Neuronal stem cell (in vitro differentiated cells): Measurements from ENCODE around the gene NATD1.

Experiments used
- DNase-seq: peaks from one replicate; pipeline ENCODE4 v3.0.0-alpha.2; 2013; ENCODE audit warnings: low spot score
- H2AFZ ChIP-seq: one replicate; pipeline ENCODE4 v1.6.1; 2013; ENCODE audit warnings: mild to moderate bottlenecking, low read length, inconsistent platforms
- H2AK5ac ChIP-seq: 2 replicates; pipeline ENCODE4 v1.6.1; 2013; ENCODE audit warnings: low read depth, mild to moderate bottlenecking, inconsistent platforms, low read length, moderate library complexity, mixed read lengths
- H2BK120ac ChIP-seq: 2 replicates; pipeline ENCODE4 v1.6.1; 2013; ENCODE audit warnings: low read depth, mild to moderate bottlenecking, inconsistent platforms, low read length, moderate library complexity, mixed read lengths
- H2BK12ac ChIP-seq: one replicate; pipeline ENCODE4 v1.6.1; 2013; ENCODE audit warnings: low read length, inconsistent platforms
- H2BK15ac ChIP-seq: 2 replicates; pipeline ENCODE4 v1.6.1; 2013; ENCODE audit warnings: mild to moderate bottlenecking, low read length, inconsistent platforms, mixed read lengths
- H2BK5ac ChIP-seq: one replicate; pipeline ENCODE4 v1.6.1; 2013; ENCODE audit warnings: inconsistent platforms, mild to moderate bottlenecking, low read length, moderate library complexity
- H3K14ac ChIP-seq: one replicate; pipeline ENCODE4 v1.6.1; 2013; ENCODE audit warnings: low read length, inconsistent platforms
- H3K18ac ChIP-seq: 2 replicates; pipeline ENCODE4 v1.6.1; 2013; ENCODE audit warnings: low read length, inconsistent platforms
- H3K23ac ChIP-seq: 2 replicates; pipeline ENCODE4 v1.6.1; 2013; ENCODE audit warnings: low read depth, mild to moderate bottlenecking, mixed read lengths, low read length, inconsistent platforms; ENCODE audit not compliant: poor library complexity
- H3K27ac ChIP-seq: replicated peaks from 3 replicates; pipeline ENCODE4 v1.5.1; 2013; ENCODE audit warnings: low read length, inconsistent platforms
- H3K27me3 ChIP-seq, 3 experiments: 2 replicates each; pipeline ENCODE4 v1.6.1; 2013; ENCODE audit warnings: low read length in 3 of 3, mild to moderate bottlenecking in 2 of 3, inconsistent platforms in 1 of 3, low read depth in 1 of 3, mixed read lengths in 1 of 3, moderate library complexity in 1 of 3; ENCODE audit not compliant: control insufficient read depth in 3 of 3, insufficient read depth in 3 of 3
- H3K36me3 ChIP-seq, 2 donors: replicated peaks in 1 of 2; 2 replicates each; pipeline ENCODE4 v1.6.1; 2013; ENCODE audit warnings: low read length in 2 of 2; ENCODE audit not compliant: control insufficient read depth in 2 of 2, insufficient read depth in 2 of 2
- H3K4ac ChIP-seq: 2 replicates; pipeline ENCODE4 v1.6.1; 2013; ENCODE audit warnings: inconsistent platforms, mild to moderate bottlenecking, low read length, moderate library complexity
- H3K4me1 ChIP-seq, 2 donors: 1 replicate in 1 of 2; 2 replicates in 1 of 2; pipeline ENCODE4 v1.6.1; 2013; ENCODE audit warnings: low read length in 2 of 2, low read depth in 1 of 2; ENCODE audit not compliant: control insufficient read depth in 2 of 2, insufficient read depth in 1 of 2
- H3K4me2 ChIP-seq: one replicate; pipeline ENCODE4 v1.6.1; 2013; ENCODE audit warnings: mild to moderate bottlenecking, low read length, inconsistent platforms; ENCODE audit not compliant: insufficient read depth, poor library complexity, severe bottlenecking
- H3K4me3 ChIP-seq, 2 donors: 2 replicates each; pipeline ENCODE4 v1.5.1; 2013; ENCODE audit warnings: low read length in 2 of 2, mild to moderate bottlenecking in 2 of 2, inconsistent platforms in 1 of 2, moderate library complexity in 1 of 2
- H3K79me1 ChIP-seq: one replicate; pipeline ENCODE4 v1.6.1; 2013; ENCODE audit warnings: low read depth, mild to moderate bottlenecking, inconsistent platforms, low read length, moderate library complexity
- H3K9ac ChIP-seq: one replicate; pipeline ENCODE4 v1.6.1; 2013; ENCODE audit warnings: mild to moderate bottlenecking, low read depth, low read length, inconsistent platforms; ENCODE audit not compliant: poor library complexity
- H3K9me3 ChIP-seq, 2 donors: replicated peaks in 1 of 2; 2 replicates each; pipeline versions ENCODE3 to v1.6.1; 2013; ENCODE audit warnings: low read length in 2 of 2, mild to moderate bottlenecking in 2 of 2, inconsistent platforms in 1 of 2, low read depth in 1 of 2, mixed read lengths in 1 of 2, moderate library complexity in 1 of 2; ENCODE audit not compliant: control insufficient read depth in 2 of 2, insufficient read depth in 1 of 2
- H4K8ac ChIP-seq: one replicate; pipeline ENCODE4 v1.6.1; 2013; ENCODE audit warnings: low read depth, mild to moderate bottlenecking, inconsistent platforms, low read length, moderate library complexity
- H4K91ac ChIP-seq: one replicate; pipeline ENCODE4 v1.6.1; 2013; ENCODE audit warnings: low read length, low read depth, mild to moderate bottlenecking, inconsistent platforms; ENCODE audit not compliant: poor library complexity
- WGBS, 2 donors: extraction: QIAGEN DNeasy Blood & Tissue Kit; methylation state at CpG; one replicate each; pipeline ENCODE4 v1.1.7; 2013; ENCODE audit warnings: missing lambda C conversion rate in 2 of 2, mixed read lengths in 1 of 2; ENCODE audit not compliant: insufficient read length in 2 of 2, insufficient replicate concordance in 1 of 2; ENCODE audit errors: extremely low coverage in 2 of 2; 5-methylcytosine and 5-hydroxymethylcytosine counted together

Gene NATD1

GRCh38 chr17:21272881-21273792 is 19.9 kb upstream of the NATD1 start:
- no peak overlapping the region for H2AK5ac ChIP-seq
- peaks cover 2 to 47% (median 28%) of the 10 kb centered on the region in 3 experiments for H3K27me3 ChIP-seq
- no peak overlapping the region for H3K4ac ChIP-seq
- no peaks in the 10 kb centered on the region for H3K36me3 ChIP-seq
- H3K14ac ChIP-seq: no peak overlapping the region
- H4K91ac ChIP-seq: no peak overlapping the region
- H2BK12ac ChIP-seq: no peak overlapping the region
- H2AFZ ChIP-seq: no peak overlapping the region
- H3K4me1 ChIP-seq: peaks cover 2 to 4% of the 10 kb centered on the region in 2 donors
- no peak overlapping the region for H3K4me3 ChIP-seq
- no CpG with 5 or more reads among the region's 14 CpGs for WGBS, 2 donors
- H4K8ac ChIP-seq: no peak overlapping the region
- no peak overlapping the region for H3K27ac ChIP-seq
- no peak overlapping the region for H2BK5ac ChIP-seq
- H2BK120ac ChIP-seq: no peak overlapping the region
- no peak overlapping the region for H3K9ac ChIP-seq
- H3K4me2 ChIP-seq: no peak overlapping the region
- H3K18ac ChIP-seq: no peak overlapping the region
- no peaks in the 10 kb centered on the region for H3K79me1 ChIP-seq
- no peaks in the 10 kb centered on the region for H3K9me3 ChIP-seq
- DNase-seq: no peak
- no peak overlapping the region for H2BK15ac ChIP-seq
- no peak overlapping the region for H3K23ac ChIP-seq

- H3K79me1 ChIP-seq: no peaks in the 10 kb centered on the region
- no peaks in the 10 kb centered on the region for H3K36me3 ChIP-seq
- no peaks in the 10 kb centered on the region for H3K9me3 ChIP-seq
- H3K4me2 ChIP-seq: no peak overlapping the region
- H2AK5ac ChIP-seq: peak overlapping the region; percentile 68
- H2BK120ac ChIP-seq: no peak overlapping the region
- H2BK15ac ChIP-seq: no peak overlapping the region
- H2BK12ac ChIP-seq: peak overlapping the region; percentile 30
- no peak overlapping the region for H3K9ac ChIP-seq
- peak overlapping the region; percentile 87 for H3K23ac ChIP-seq
- H3K4ac ChIP-seq: no peak overlapping the region
- H4K91ac ChIP-seq: peak overlapping the region; percentile 14
- H3K4me1 ChIP-seq: peaks cover 2 to 4% of the 10 kb centered on the region in 2 donors
- no peak for DNase-seq
- H2AFZ ChIP-seq: no peak overlapping the region
- no peak overlapping the region for H3K27ac ChIP-seq
- H3K4me3 ChIP-seq: no peak overlapping the region
- no CpG with 5 or more reads among the region's 3 CpGs for WGBS, 2 donors
- peaks cover 2 to 42% (median 26%) of the 10 kb centered on the region in 3 experiments for H3K27me3 ChIP-seq
- H2BK5ac ChIP-seq: no peak overlapping the region
- H3K18ac ChIP-seq: no peak overlapping the region
- no peak overlapping the region for H4K8ac ChIP-seq
- H3K14ac ChIP-seq: no peak overlapping the region
These were observed 19.0 kb upstream of the NATD1 start for GRCh38 chr17:21272250-21272649.

GRCh38 chr17:21271454-21272183 is 18.4 kb upstream of the NATD1 start:
- peaks cover 2 to 4% of the 10 kb centered on the region in 2 donors for H3K4me1 ChIP-seq
- H4K91ac ChIP-seq: peak overlapping the region; percentile 14
- H2BK12ac ChIP-seq: peak overlapping the region; percentile 30
- no peak overlapping the region for H3K4me3 ChIP-seq
- H3K27me3 ChIP-seq: peaks cover 2 to 35% (median 19%) of the 10 kb centered on the region in 3 experiments
- no peak overlapping the region for H3K4ac ChIP-seq
- no peak overlapping the region for H3K4me2 ChIP-seq
- no peak overlapping the region for H2BK15ac ChIP-seq
- H3K18ac ChIP-seq: no peak overlapping the region
- H3K23ac ChIP-seq: peak overlapping the region; percentile 87
- WGBS, 2 donors: no CpG with 5 or more reads among the region's 10 CpGs
- no peak overlapping the region for H2BK5ac ChIP-seq
- peak overlapping the region; percentile 11 for H3K14ac ChIP-seq
- no peaks in the 10 kb centered on the region for H3K9me3 ChIP-seq
- no peak overlapping the region for H3K9ac ChIP-seq
- DNase-seq: no peak
- H3K27ac ChIP-seq: no peak overlapping the region
- no peak overlapping the region for H2AFZ ChIP-seq
- no peak overlapping the region for H2BK120ac ChIP-seq
- peak overlapping the region; percentile 68 for H2AK5ac ChIP-seq
- H4K8ac ChIP-seq: no peak overlapping the region
- H3K36me3 ChIP-seq: no peaks in the 10 kb centered on the region
- H3K79me1 ChIP-seq: no peaks in the 10 kb centered on the region

GRCh38 chr17:21269394-21269793 is 16.2 kb upstream of the NATD1 start:
- no peak overlapping the region for H2BK15ac ChIP-seq
- DNase-seq: no peak
- H3K4me3 ChIP-seq: no peak overlapping the region
- H3K36me3 ChIP-seq: no peaks in the 10 kb centered on the region
- H3K27me3 ChIP-seq: peaks cover 0 to 21% (median 2%) of the 10 kb centered on the region in 3 experiments
- no peak overlapping the region for H4K91ac ChIP-seq
- no peak overlapping the region for H2AFZ ChIP-seq
- no peak overlapping the region for H2AK5ac ChIP-seq
- H3K79me1 ChIP-seq: no peaks in the 10 kb centered on the region
- H3K9me3 ChIP-seq: no peaks in the 10 kb centered on the region
- no peak overlapping the region for H3K27ac ChIP-seq
- no CpG with 5 or more reads among the region's 8 CpGs for WGBS, 2 donors
- no peak overlapping the region for H3K23ac ChIP-seq
- no peak overlapping the region for H3K4ac ChIP-seq
- no peak overlapping the region for H3K4me2 ChIP-seq
- H3K9ac ChIP-seq: no peak overlapping the region
- H2BK120ac ChIP-seq: no peak overlapping the region
- no peak overlapping the region for H2BK5ac ChIP-seq
- H3K14ac ChIP-seq: no peak overlapping the region
- no peaks in the 10 kb centered on the region for H3K4me1 ChIP-seq
- no peak overlapping the region for H2BK12ac ChIP-seq
- no peak overlapping the region for H3K18ac ChIP-seq
- H4K8ac ChIP-seq: no peak overlapping the region
